Activated naive CD8-positive, alpha-beta T cell treated with anti-CD3 and anti-CD28 coated beads for 36 hours (primary cell): ENCODE results near the gene PRAME. TPM values are rescaled to one million over a fixed set of nuclear protein-coding genes. Genes with fewer than 3 reads are reported as not detected.

Source experiments
- DNase-seq: peaks from one replicate; pipeline ENCODE4 v3.0.0; 2021
- H3K27ac Mint-ChIP-seq: one replicate; pipeline ENCODE4 v1.8.0; 2022; ENCODE audit warnings: mild to moderate bottlenecking, moderate library complexity, mixed read lengths
- H3K27me3 Mint-ChIP-seq: one replicate; pipeline ENCODE4 v1.8.0; 2022; ENCODE audit warnings: mild to moderate bottlenecking, mixed read lengths
- H3K36me3 Mint-ChIP-seq: one replicate; pipeline ENCODE4 v1.8.0; 2021; ENCODE audit warnings: mild to moderate bottlenecking, mixed read lengths
- H3K4me1 Mint-ChIP-seq: one replicate; pipeline ENCODE4 v1.8.0; 2021; ENCODE audit warnings: mixed read lengths
- H3K4me3 Mint-ChIP-seq: one replicate; pipeline ENCODE4 v1.8.0; 2022; ENCODE audit warnings: mild to moderate bottlenecking, moderate library complexity, mixed read lengths
- H3K9me3 Mint-ChIP-seq: one replicate; pipeline ENCODE4 v1.8.0; 2022; ENCODE audit warnings: mixed read lengths
- total RNA-seq, 2 experiments: library from RNA; stranded (reverse); gene quantifications; one replicate each; pipeline ENCODE4 v1.2.3, GENCODE V29; 2021

PRAME gene
- total RNA-seq, 2 experiments from 2014 or later = not detected

DNA sequence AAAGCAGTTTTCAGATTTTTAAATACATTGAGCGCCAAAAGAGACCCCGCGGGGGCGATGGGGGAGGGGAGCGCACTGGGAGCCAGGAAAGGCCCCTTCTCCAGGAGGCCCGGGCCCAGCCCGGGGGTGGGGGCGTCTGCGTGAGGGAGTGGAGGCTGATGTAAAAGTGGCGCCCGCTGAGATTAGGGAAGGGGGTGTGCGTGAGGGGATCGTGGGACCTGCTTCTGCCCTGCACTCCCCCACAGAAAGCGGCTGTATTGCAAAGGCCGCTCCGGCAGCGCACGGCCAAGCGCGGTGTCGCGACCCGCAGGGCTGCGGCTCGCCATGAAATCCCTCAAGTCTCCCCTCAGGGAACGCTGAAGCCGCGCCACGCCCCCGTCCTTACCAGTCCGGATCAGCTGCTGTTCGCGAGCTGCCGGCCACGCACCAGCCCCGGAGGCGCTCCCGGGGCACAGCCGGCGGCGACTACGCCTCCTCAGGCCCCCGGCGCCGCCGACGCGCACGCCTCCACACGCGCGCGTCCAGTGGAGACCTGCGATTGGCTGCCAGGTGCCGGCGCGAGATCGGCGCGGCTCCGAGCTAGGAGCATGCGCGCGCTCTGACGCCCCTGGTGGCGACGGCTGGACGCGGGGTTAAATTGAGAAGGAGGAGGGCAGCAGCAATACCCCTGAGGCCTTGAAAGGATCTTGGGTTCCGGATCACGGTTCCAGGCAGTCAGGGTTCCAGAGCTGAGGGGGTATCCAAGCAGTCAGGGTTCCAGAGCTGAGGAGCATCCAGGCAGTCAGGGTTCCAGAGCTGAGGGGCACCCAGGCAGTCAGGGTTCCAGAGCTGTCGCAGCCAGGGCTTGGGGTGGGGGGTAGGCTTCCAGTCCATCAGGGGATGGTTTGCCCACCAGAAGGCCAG lies 50.5 kb downstream of the PRAME start, which contains the start of gene ZNF280B:
Gene ZNF280B, minus strand, starts transcription at position 469 of the 903 bp plus-strand sequence. CDS start 19,344 bp downstream, outside the sequence.
- peaks cover 22% of the 10 kb centered on the region for H3K36me3 Mint-ChIP-seq
- peak within 1 kb of the TSS; percentile 85 for H3K4me3 Mint-ChIP-seq
- H3K27ac Mint-ChIP-seq = peak within 1 kb of the TSS; percentile 28
- H3K27me3 Mint-ChIP-seq = peaks cover 15% of the 10 kb centered on the region
- H3K9me3 Mint-ChIP-seq = peaks cover 12% of the 10 kb centered on the region
- peaks cover 8% of the 10 kb centered on the region for H3K4me1 Mint-ChIP-seq
- DNase-seq = peak; percentile 90

DNA sequence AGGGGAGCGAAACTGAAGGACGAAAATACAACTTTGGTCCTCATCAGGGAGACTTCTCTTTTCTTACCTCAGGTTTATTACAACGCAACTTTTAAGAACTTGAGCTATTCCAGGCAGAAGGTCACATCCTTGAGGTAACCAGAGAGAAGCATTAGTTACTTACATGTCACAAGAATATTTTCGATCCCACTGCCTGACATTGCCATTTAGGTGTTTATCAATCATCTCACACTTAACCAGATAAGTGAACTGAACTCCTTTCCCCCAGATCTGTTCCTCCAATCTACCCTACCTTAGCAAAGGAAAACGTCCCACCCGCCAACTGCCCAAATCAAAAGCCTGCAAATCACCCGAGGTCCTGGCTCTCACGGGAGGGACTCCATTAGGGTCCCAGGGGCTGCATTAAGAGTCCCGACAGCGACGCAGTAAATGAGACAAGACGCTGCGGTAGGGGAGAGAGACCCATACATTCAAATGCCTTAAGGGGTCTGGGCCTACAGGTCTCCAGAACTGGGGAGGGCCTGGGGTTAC lies 51.3 kb downstream of the PRAME start:
- peaks cover 24% of the 10 kb centered on the region for H3K36me3 Mint-ChIP-seq
- no peak for DNase-seq
- H3K4me3 Mint-ChIP-seq = peak overlapping the region; percentile 85
- H3K4me1 Mint-ChIP-seq = peaks cover 8% of the 10 kb centered on the region
- H3K27me3 Mint-ChIP-seq = peaks cover 8% of the 10 kb centered on the region
- H3K9me3 Mint-ChIP-seq = peaks cover 12% of the 10 kb centered on the region
- H3K27ac Mint-ChIP-seq = no peak overlapping the region

- H3K27me3 Mint-ChIP-seq = peaks cover 4% of the 10 kb centered on the region
- no peak for DNase-seq
- H3K9me3 Mint-ChIP-seq = peaks cover 12% of the 10 kb centered on the region
- H3K4me3 Mint-ChIP-seq = no peak overlapping the region
- H3K27ac Mint-ChIP-seq = no peak overlapping the region
- peaks cover 26% of the 10 kb centered on the region for H3K36me3 Mint-ChIP-seq
- peaks cover 8% of the 10 kb centered on the region for H3K4me1 Mint-ChIP-seq
Observed at GRCh38 chr22:22506736-22507135, 52.3 kb downstream of the PRAME start.

DNA sequence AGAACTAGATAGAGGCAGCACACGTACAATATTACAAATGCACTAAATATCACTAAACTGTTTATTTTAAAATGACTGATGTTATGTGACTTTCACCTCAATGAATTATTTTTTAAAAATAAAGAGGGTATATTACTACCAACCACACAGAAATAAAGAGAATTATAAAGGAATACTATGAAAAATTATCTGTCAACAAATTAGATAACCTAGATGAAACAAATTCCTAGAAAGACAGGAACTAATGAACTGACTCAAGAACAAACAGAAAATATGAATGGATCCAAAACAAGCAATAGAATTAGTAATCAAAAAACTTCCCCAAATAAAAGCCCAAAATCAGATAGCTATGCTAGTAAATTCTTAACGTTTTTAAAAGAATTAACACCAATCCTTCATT lies 60.8 kb downstream of the PRAME start:
- peaks cover 18% of the 10 kb centered on the region for H3K36me3 Mint-ChIP-seq
- no peak overlapping the region for H3K27ac Mint-ChIP-seq
- no peaks in the 10 kb centered on the region for H3K9me3 Mint-ChIP-seq
- peaks cover 7% of the 10 kb centered on the region for H3K4me1 Mint-ChIP-seq
- H3K4me3 Mint-ChIP-seq = no peak overlapping the region
- H3K27me3 Mint-ChIP-seq = no peaks in the 10 kb centered on the region
- DNase-seq = no peak

Other genes with a start within 250 kb of the PRAME start
- 1 to 10 TPM; 2.9 TPM for gene ZNF280B, start 50.5 kb downstream of the PRAME start, total RNA-seq
- not detected for gene ZNF280A, start 39.0 kb downstream of the PRAME start, total RNA-seq
- not detected for gene GGTLC2, start 85.3 kb upstream of the PRAME start, total RNA-seq